Heart left ventricle (tissue), 16 donors: ENCODE results near the gene SLC39A3. TPM values are rescaled to one million over a fixed set of nuclear protein-coding genes. Genes with fewer than 3 reads are reported as not detected.
A peak's percentile ranks its signal among the peaks of the same experiment; 100 is the strongest.

ENCODE experiments used
- ATAC-seq, 4 donors: fragments of 200-7000 bp; cut with Tn5 transposase; one replicate each; pipeline ENCODE4 v1.9.1; 2020 to 2022; ENCODE audit warnings: moderate library complexity in 4 of 4, mild to moderate bottlenecking in 3 of 4, moderate number of reproducible peaks in 1 of 4
- DNase-seq, 5 donors: peaks; one replicate each; pipeline ENCODE4 v3.0.0-alpha.2; 2020
- H3K27ac ChIP-seq, 12 donors: fragments of 200-600 bp; sonication (generic) in 4 of 12; one replicate each; pipeline versions ENCODE4 v1.5.0 to v1.8.0; 2016 to 2022; ENCODE audit warnings: mild to moderate bottlenecking in 2 of 12
- H3K27me3 ChIP-seq, 9 donors: fragments of 200-600 bp; sonication (generic) in 2 of 9; one replicate each; pipeline versions ENCODE4 v1.5.1 to v1.8.0; 2016 to 2022; ENCODE audit warnings: mild to moderate bottlenecking in 3 of 9
- H3K36me3 ChIP-seq, 9 donors: fragments of 200-600 bp; sonication (generic) in 2 of 9; one replicate each; pipeline versions ENCODE4 v1.5.0 to v1.8.0; 2018 to 2022; ENCODE audit warnings: mild to moderate bottlenecking in 2 of 9
- H3K4me1 ChIP-seq, 12 donors: fragments of 200-600 bp; sonication (generic) in 4 of 12; one replicate each; pipeline versions ENCODE4 v1.5.0 to v1.8.0; 2016 to 2022; ENCODE audit warnings: mild to moderate bottlenecking in 3 of 12
- H3K4me3 ChIP-seq, 12 donors: fragments of 200-600 bp; sonication (generic) in 4 of 12; one replicate each; pipeline versions ENCODE4 v1.5.0 to v1.8.0; 2017 to 2022; ENCODE audit warnings: mild to moderate bottlenecking in 9 of 12, moderate library complexity in 4 of 12
- H3K9me3 ChIP-seq, 12 donors: fragments of 200-600 bp; sonication (generic) in 4 of 12; one replicate each; pipeline versions ENCODE4 v1.5.0 to v1.8.0; 2016 to 2022; ENCODE audit warnings: mild to moderate bottlenecking in 1 of 12
- CTCF ChIP-seq, 12 donors: fragments of 200-600 bp; sonication (generic) in 4 of 12; IDR thresholded peaks; one replicate each; pipeline versions ENCODE4 v1.5.0 to v1.8.0; 2018 to 2022; ENCODE audit warnings: antibody characterized with exemption in 12 of 12, mild to moderate bottlenecking in 5 of 12
- POLR2A ChIP-seq, 2 donors: fragments of 450-650 bp; IDR thresholded peaks; one replicate each; pipeline ENCODE4 v1.6.1; 2017; ENCODE audit warnings: antibody characterized with exemption in 2 of 2, mild to moderate bottlenecking in 2 of 2, moderate library complexity in 2 of 2
- WGBS, 4 donors: extraction: QIAGEN DNeasy Blood & Tissue Kit in 2 of 4; methylation state at CpG; one replicate each; pipeline versions ENCODE4 v1.1.5 to v1.1.7; 2013 to 2018; 5-methylcytosine and 5-hydroxymethylcytosine counted together
- intact Hi-C, 10 donors: fragments of 100-400 bp; cut with DNase I; formaldehyde crosslinking; loops; one replicate each; pipeline versions ENCODE4 v1.11.1 to v1.14.2; 2022
- long read RNA-seq, 3 donors: library from polyadenylated mRNA; unstranded; transcript quantifications; one replicate each; pipeline ENCODE4 v2.0.0, GENCODE V29; 2020 to 2021
- polyA plus RNA-seq, 2 donors: library from polyadenylated mRNA; stranded (reverse); fragments of 200-250 nt; gene quantifications; one replicate each; pipeline ENCODE4 v1.2.3, GENCODE V29; 2013
- total RNA-seq, 9 donors: library from RNA; depleted of rRNA in 2 of 9; stranded (reverse); fragments of >200 nt in 2 of 9; fragmentation: NEBNext Ultra II Directional in 3 of 9; extraction: Animal tissue kit (Norgen Biotek cat#: 25700) in 3 of 9; gene quantifications; one replicate each; pipeline versions ENCODE4 v1.1.0 to v1.2.4, GENCODE V29; 2016 to 2023
- donor health status: ischemic (EF 13 %, LVEDD 7.1; RV severe dilation, severe dysfunction).
- donor health status: healthy with polysubstance abuse.
- donor health status: DM: no; HTN: yes; CAD: no.
- donor health status: DM: no; HTN: no; CAD: no.
- donor health status: ischemic (EF 25% LVEDD 6.9; RV normal size, moderate dysfunction).
- donor health status: ischemic (EF 25% LVEDD 5.7; RV mildly dilated, moderate dysfunction).
- donor health status: healthy.
- donor health status: DM: yes; HTN: yes; CAD: no.
- donor health status: ischemic (EF 35%, LVEDD 5.7; RV mildly dilated, moderate dysfunction).
- donor health status: nonischemic (EF 11% LVEDD 7.7; RV severe dilation, severe dysfunction).
- donor health status: DM: yes; HTN: yes; CAD: no.
- donor health status: PGD.
- donor health status: ischemic (EF 29% LVEDD 5.4; RV normal size, mild dysfunction).
- donor health status: nonischemic (EF 23%, LVEDD 6.1; RV moderate dilation, normal function).

SLC39A3 gene
- total RNA-seq (10 to 100 TPM; 16.4 to 33.3 (median 21.7) TPM), polyA plus RNA-seq (10 to 100 TPM; 31.2 to 63.7 TPM)
- long read RNA-seq, donor 1, transcript SLC39A3-201 (3 exons, 1,502 nt): major isoform, 38 of 47 reads
- long read RNA-seq, donor 1, partial matches to known transcripts: 5 of 47 reads
- long read RNA-seq, donor 1, other reads (novel, unspliced or antisense): 2 of 47 reads
- long read RNA-seq, donor 2, transcript SLC39A3-201 (3 exons, 1,502 nt): major isoform, 196 of 237 reads
- long read RNA-seq, donor 2, partial matches to known transcripts: 28 of 237 reads
- long read RNA-seq, donor 2, other reads (novel, unspliced or antisense): 7 of 237 reads
- long read RNA-seq, donor 3, transcript SLC39A3-201 (3 exons, 1,502 nt): major isoform, 46 of 57 reads
- long read RNA-seq, donor 3, partial matches to known transcripts: 6 of 57 reads
- long read RNA-seq, donor 3, other reads (novel, unspliced or antisense): 5 of 57 reads

- peaks cover 0 to 4% (median 0%) of the 10 kb centered on the region in 12 donors for H3K9me3 ChIP-seq
- peaks cover 0 to 21% (median 10%) of the 10 kb centered on the region in 9 donors for H3K36me3 ChIP-seq
- DNase-seq (peak; percentile 98 to 100 (median 100)), ATAC-seq (peak; percentile 100)
- WGBS, 4 donors: 1 to 2% (median 1%) methylated on average over 15 to 64 of the region's 64 CpGs
- peaks cover 0 to 18% (median 9%) of the 10 kb centered on the region in 12 donors for H3K4me1 ChIP-seq
- intact Hi-C loops: loop anchor here in 1 of 10 donors (5.0 kb wide), 1 partner anchor 87 kb away; no protein-coding TSS in a partner anchor
- H3K27ac ChIP-seq: peak within 1 kb of the TSS in 11 of 12 donors; percentile 35 to 80 (median 60)
- H3K4me3 ChIP-seq: peak within 1 kb of the TSS; percentile 82 to 99 (median 92)
- no peaks in the 10 kb centered on the region for H3K27me3 ChIP-seq
- TF ChIP-seq CTCF (IDR thresholded peaks at IDR 0.05): peak in 6 of 12 donors; percentile 8 to 33 (median 18)
- peak in 1 of 2 donors; percentile 50 for TF ChIP-seq POLR2A (IDR thresholded peaks at IDR 0.05)
Observed at GRCh38 chr19:2739602-2740313, at the start of gene SLC39A3. Gene SLC39A3, minus strand, starts transcription at chr19:2740017. Its CDS starts 2,760 bp downstream, at chr19:2737257.

GRCh38 chr19:2788237-2788636, 48.4 kb upstream of the SLC39A3 start:
- intact Hi-C loops: no loop called here
- H3K27ac ChIP-seq: no peak overlapping the region
- no peak for DNase-seq
- H3K36me3 ChIP-seq: peaks cover 0 to 27% (median 11%) of the 10 kb centered on the region in 9 donors
- ATAC-seq: no peak
- no peaks in the 10 kb centered on the region for H3K9me3 ChIP-seq
- 84 to 92% (median 91%) methylated on average over 5 of the region's 5 CpGs for WGBS, 4 donors
- peaks cover 0 to 30% (median 18%) of the 10 kb centered on the region in 12 donors for H3K4me1 ChIP-seq
- no peak for TF ChIP-seq CTCF (IDR thresholded peaks at IDR 0.05)
- TF ChIP-seq POLR2A (IDR thresholded peaks at IDR 0.05): no peak
- H3K4me3 ChIP-seq: no peak overlapping the region
- H3K27me3 ChIP-seq: no peaks in the 10 kb centered on the region

DNA sequence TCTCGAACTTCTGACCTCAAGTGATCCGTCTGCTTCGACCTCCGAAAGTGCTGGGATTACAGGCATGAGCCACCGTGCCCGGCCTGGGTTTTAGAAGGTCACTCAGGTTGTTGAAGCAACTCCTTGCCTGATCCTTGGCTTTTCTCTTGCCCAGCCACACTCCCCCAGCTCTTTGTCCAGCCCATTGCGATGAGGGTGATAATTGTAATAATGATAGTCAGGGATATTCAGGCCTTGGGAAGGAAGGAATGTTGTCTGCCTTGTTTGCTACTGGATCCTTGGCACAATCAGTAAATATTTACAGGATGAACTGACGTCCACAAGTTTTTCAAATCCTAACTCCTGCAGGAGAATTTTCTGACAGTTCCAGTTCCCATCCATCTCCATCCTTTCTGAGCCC, 47.3 kb upstream of the SLC39A3 start:
- TF ChIP-seq POLR2A (IDR thresholded peaks at IDR 0.05) (no peak), CTCF (IDR thresholded peaks at IDR 0.05) (no peak)
- intact Hi-C loops: no loop called here
- Histone ChIP-seq H3K9me3 (no peaks in the 10 kb centered on the region), H3K27me3 (no peaks in the 10 kb centered on the region), H3K4me1 (peaks cover 1 to 35% (median 22%) of the 10 kb centered on the region in 12 donors), H3K4me3 (no peak overlapping the region), H3K27ac (no peak overlapping the region), H3K36me3 (peaks cover 0 to 18% (median 8%) of the 10 kb centered on the region in 9 donors)
- 89 to 94% (median 92%) methylated on average over 8 of the region's 8 CpGs for WGBS, 4 donors
- DNase-seq (no peak), ATAC-seq (no peak)
